Endothelial cell of umbilical vein (primary cell): ENCODE results near the gene C10orf67. TPM values are rescaled to one million over a fixed set of nuclear protein-coding genes. Genes with fewer than 3 reads are reported as not detected.

Experiments
- BruUV-seq: library from RNA; stranded (reverse); fragments of 400-500 nt; replicated peaks from 2 replicates; lab custom pipeline; 2021; lab: Mats Ljungman, UMichigan
- CTCF ChIA-PET: fragments of 300-600, 350-600 bp; sonication (Branson Sonifier 250); formaldehyde crosslinking; loops from one replicate; lab custom pipeline; 2021; ENCODE audit warnings: antibody characterized with exemption, inconsistent platforms; lab: Charles Lee
- POLR2A ChIA-PET: fragments of 300-600, 350-600 bp; sonication (Branson Sonifier 250); formaldehyde crosslinking; loops from one replicate; lab custom pipeline; 2021; ENCODE audit warnings: antibody characterized with exemption, inconsistent platforms; lab: Charles Lee
- DNase-seq: peaks from one replicate; pipeline ENCODE4 v3.0.0-alpha.2; 2011; ENCODE audit warnings: low read depth, low spot score
- FAIRE-seq: peaks from 2 replicates; lab custom pipeline; 2011; peaks lifted over from hg19 to GRCh38; lab: Jason Lieb, UNC
- H2AFZ ChIP-seq: 2 replicates; pipeline ENCODE4 v1.6.0; 2012; ENCODE audit warnings: low read depth, low read length, control low read depth, inconsistent platforms
- H3K27ac ChIP-seq: 2 replicates; pipeline ENCODE4 v1.5.1; 2011; ENCODE audit warnings: low read depth, mild to moderate bottlenecking, control low read depth, low read length, moderate library complexity; ENCODE audit not compliant: insufficient read depth
- H3K27me3 ChIP-seq, 2 experiments: 2 replicates each; pipeline versions ENCODE4 v1.6.0 to v1.6.1; 2011; ENCODE audit warnings: low read length in 2 of 2, mixed read lengths in 1 of 2; ENCODE audit not compliant: control insufficient read depth in 2 of 2, insufficient read depth in 2 of 2
- H3K36me3 ChIP-seq, 2 experiments: 2 replicates in 1 of 2; 3 replicates in 1 of 2; pipeline ENCODE4 v1.5.1; 2011; ENCODE audit warnings: low read length in 2 of 2, mild to moderate bottlenecking in 1 of 2, moderate library complexity in 1 of 2; ENCODE audit not compliant: control insufficient read depth in 2 of 2, insufficient read depth in 2 of 2; ENCODE audit errors: extremely low read depth in 1 of 2
- H3K4me1 ChIP-seq: 3 replicates; pipeline ENCODE4 v1.5.1; 2011; ENCODE audit warnings: mild to moderate bottlenecking, low read length; ENCODE audit not compliant: control insufficient read depth, insufficient read depth; ENCODE audit errors: extremely low read depth
- H3K4me2 ChIP-seq: 2 replicates; pipeline ENCODE4 v1.6.1; 2011; ENCODE audit warnings: low read length, control low read depth, mixed read lengths; ENCODE audit not compliant: insufficient read depth
- H3K4me3 ChIP-seq, 3 experiments: fragments of 200-600 bp in 1 of 3; sonication (generic), shearing (Covaris generic) in 1 of 3; replicated peaks in 1 of 3; 2 replicates each; pipeline ENCODE4 v1.5.1; 2011 to 2016; ENCODE audit warnings: control low read depth in 3 of 3, low read length in 3 of 3, mild to moderate bottlenecking in 2 of 3, inconsistent platforms in 1 of 3, low read depth in 1 of 3, moderate library complexity in 1 of 3; ENCODE audit not compliant: insufficient read depth in 1 of 3
- H3K79me2 ChIP-seq: 2 replicates; pipeline ENCODE4 v1.6.0; 2012; ENCODE audit warnings: low read length, inconsistent platforms; ENCODE audit not compliant: control insufficient read depth, insufficient read depth
- H3K9ac ChIP-seq: replicated peaks from 2 replicates; pipeline ENCODE3; 2011; ENCODE audit warnings: low read length, control low read depth; ENCODE audit not compliant: insufficient read depth; ENCODE audit errors: extremely low read depth
- H3K9me1 ChIP-seq: replicated peaks from 3 replicates; pipeline ENCODE4 v1.6.0; 2011; ENCODE audit warnings: mild to moderate bottlenecking, low read length; ENCODE audit not compliant: control insufficient read depth, insufficient read depth; ENCODE audit errors: extremely low read depth
- H3K9me3 ChIP-seq: replicated peaks from 2 replicates; pipeline ENCODE4 v1.5.1; 2012; ENCODE audit warnings: low read length, inconsistent platforms; ENCODE audit not compliant: control insufficient read depth, insufficient read depth
- H4K20me1 ChIP-seq: replicated peaks from 2 replicates; pipeline ENCODE3; 2011; ENCODE audit warnings: mild to moderate bottlenecking, low read length; ENCODE audit not compliant: control insufficient read depth, insufficient read depth; ENCODE audit errors: extremely low read depth
- EZH2 ChIP-seq: IDR thresholded peaks from 2 replicates; pipeline ENCODE4 v1.6.1; 2012; ENCODE audit warnings: borderline replicate concordance, low read depth, mild to moderate bottlenecking, moderate library complexity, low read length, inconsistent platforms; ENCODE audit not compliant: severe bottlenecking
- FOS ChIP-seq: IDR thresholded peaks from 2 replicates; pipeline ENCODE4 v1.6.1; 2011; ENCODE audit warnings: mild to moderate bottlenecking, low read length, moderate library complexity, borderline replicate concordance; ENCODE audit not compliant: insufficient read depth
- GATA2 ChIP-seq: IDR thresholded peaks from 2 replicates; pipeline ENCODE4 v1.7.0; 2011; ENCODE audit warnings: low read depth, mild to moderate bottlenecking, moderate library complexity, mixed read lengths, low read length; ENCODE audit not compliant: insufficient read length, insufficient read depth
- JUN ChIP-seq: IDR thresholded peaks from 2 replicates; pipeline ENCODE4 v1.6.1; 2011; ENCODE audit warnings: borderline replicate concordance, low read depth; ENCODE audit not compliant: insufficient read length, insufficient read depth
- MYC ChIP-seq: IDR thresholded peaks from one replicate; pipeline ENCODE4 v1.6.1; 2011; ENCODE audit warnings: mild to moderate bottlenecking, low read depth, low read length
- POLR2A ChIP-seq: IDR thresholded peaks from 2 replicates; pipeline ENCODE4 v1.6.1; 2012; ENCODE audit warnings: low read depth, mild to moderate bottlenecking, control low read depth, low read length
- POLR2AphosphoS5 ChIP-seq: IDR thresholded peaks from 2 replicates; pipeline ENCODE4 v1.6.1; 2012; ENCODE audit warnings: low read depth, mild to moderate bottlenecking, control low read depth, low read length, moderate library complexity; ENCODE audit not compliant: insufficient read depth
- dilution Hi-C: fragments of 300-500 bp; cut with MboI; formaldehyde crosslinking; loops from one replicate; pipeline ENCODE4 v1.15.0; 2019; ENCODE audit warnings: low sequenced_read_pairs; ENCODE audit not compliant: extremely low pct_ligation_motif_present
- intact Hi-C: fragments of 100-400 bp; cut with micrococcal nuclease; formaldehyde crosslinking; loops from one replicate; pipeline ENCODE4 v1.10.0; 2022
- polyA plus RNA-seq, 4 experiments: library from polyadenylated mRNA; depleted of rRNA in 3 of 4; stranded (reverse) in 3 of 4; unstranded in 1 of 4; fragments of >200 nt; gene quantifications; 2 replicates each; pipeline versions ENCODE4 v1.2.1 to v1.2.3, GENCODE V29; 2011 to 2012; ENCODE audit warnings: missing spikeins in 1 of 4
- total RNA-seq: library from RNA; stranded (reverse); gene quantifications from 2 replicates; pipeline ENCODE4 v1.2.3, GENCODE V29; 2021
- TF ChIP-seq, protein P1 (sequence below): IDR thresholded peaks from 2 replicates; pipeline ENCODE4 v1.6.1; 2011; ENCODE audit not compliant: insufficient read depth, insufficient read length
- TF ChIP-seq, protein P2 (sequence below), 2 donors: IDR thresholded peaks; 1 replicate in 1 of 2; 2 replicates in 1 of 2; pipeline ENCODE4 v1.5.1; 2011; ENCODE audit warnings: low read length in 2 of 2, mild to moderate bottlenecking in 2 of 2, moderate library complexity in 2 of 2, control low read depth in 1 of 2, inconsistent platforms in 1 of 2, low read depth in 1 of 2; ENCODE audit not compliant: insufficient read depth in 1 of 2; ENCODE audit errors: extremely low read depth in 1 of 2

Gene C10orf67
- total and polyA plus RNA-seq, 2 donors (not counting 3 experiments of a cell fraction or from before 2014, with no cell fraction given) = not detected

- intact Hi-C loops (no loop called here), dilution Hi-C loops (no loop called here)
- CTCF ChIA-PET = no interaction called here
- Histone ChIP-seq H3K79me2 (no peaks in the 10 kb centered on the region), H3K27ac (no peak overlapping the region), H3K4me2 (no peak overlapping the region), H3K9ac (no peak overlapping the region), H3K4me3 (no peak overlapping the region), H3K36me3 (no peaks in the 10 kb centered on the region), H2AFZ (no peak overlapping the region), H3K9me1 (no peaks in the 10 kb centered on the region), H3K27me3 (peaks cover 19 to 27% of the 10 kb centered on the region in 2 experiments), H3K9me3 (no peaks in the 10 kb centered on the region), H4K20me1 (no peaks in the 10 kb centered on the region), H3K4me1 (no peaks in the 10 kb centered on the region)
- BruUV-seq = no TSS peak
- DNase-seq = no peak
- FAIRE-seq = no peak
- TF ChIP-seq POLR2A (no peak), GATA2 (no peak), FOS (no peak), JUN (no peak), POLR2AphosphoS5 (no peak), MYC (no peak), EZH2 (no peak)
- TF ChIP-seq, protein P1, sequence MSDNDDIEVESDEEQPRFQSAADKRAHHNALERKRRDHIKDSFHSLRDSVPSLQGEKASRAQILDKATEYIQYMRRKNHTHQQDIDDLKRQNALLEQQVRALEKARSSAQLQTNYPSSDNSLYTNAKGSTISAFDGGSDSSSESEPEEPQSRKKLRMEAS = no peak
- TF ChIP-seq, protein P2, sequence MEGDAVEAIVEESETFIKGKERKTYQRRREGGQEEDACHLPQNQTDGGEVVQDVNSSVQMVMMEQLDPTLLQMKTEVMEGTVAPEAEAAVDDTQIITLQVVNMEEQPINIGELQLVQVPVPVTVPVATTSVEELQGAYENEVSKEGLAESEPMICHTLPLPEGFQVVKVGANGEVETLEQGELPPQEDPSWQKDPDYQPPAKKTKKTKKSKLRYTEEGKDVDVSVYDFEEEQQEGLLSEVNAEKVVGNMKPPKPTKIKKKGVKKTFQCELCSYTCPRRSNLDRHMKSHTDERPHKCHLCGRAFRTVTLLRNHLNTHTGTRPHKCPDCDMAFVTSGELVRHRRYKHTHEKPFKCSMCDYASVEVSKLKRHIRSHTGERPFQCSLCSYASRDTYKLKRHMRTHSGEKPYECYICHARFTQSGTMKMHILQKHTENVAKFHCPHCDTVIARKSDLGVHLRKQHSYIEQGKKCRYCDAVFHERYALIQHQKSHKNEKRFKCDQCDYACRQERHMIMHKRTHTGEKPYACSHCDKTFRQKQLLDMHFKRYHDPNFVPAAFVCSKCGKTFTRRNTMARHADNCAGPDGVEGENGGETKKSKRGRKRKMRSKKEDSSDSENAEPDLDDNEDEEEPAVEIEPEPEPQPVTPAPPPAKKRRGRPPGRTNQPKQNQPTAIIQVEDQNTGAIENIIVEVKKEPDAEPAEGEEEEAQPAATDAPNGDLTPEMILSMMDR (IDR thresholded peaks at IDR 0.05; ENCODE audit: extremely low read depth in 1 of 2, insufficient read depth in 1 of 2, low read depth in 1 of 2, low read length in 2 of 2) = no peak
- POLR2A ChIA-PET = no interaction called here
Observed at GRCh38 chr10:23205972-23206642, 138.5 kb downstream of the C10orf67 start.
